ENCODE results near the gene OSGIN1.

- TF ChIP-seq POLR2AphosphoS5 (IDR thresholded peaks at IDR 0.05; ENCODE audit: low read depth, low read length) (no peak), POLR2A (IDR thresholded peaks at IDR 0.05; ENCODE audit: low read depth, low read length) (no peak), TAF1 (IDR thresholded peaks at IDR 0.05; ENCODE audit: borderline replicate concordance, low read depth, low read length) (no peak)
Measured at GRCh38 chr16:84004442-84004841, 51.4 kb downstream of the OSGIN1 start.
